ENCODE results near the gene AKR1C2.
"Not testable (repeated sequence)": the region's sequence is repeated elsewhere in the genome, so short reads cannot be mapped to it uniquely, and the experiment has no call there.

AKR1C2 gene

DNA sequence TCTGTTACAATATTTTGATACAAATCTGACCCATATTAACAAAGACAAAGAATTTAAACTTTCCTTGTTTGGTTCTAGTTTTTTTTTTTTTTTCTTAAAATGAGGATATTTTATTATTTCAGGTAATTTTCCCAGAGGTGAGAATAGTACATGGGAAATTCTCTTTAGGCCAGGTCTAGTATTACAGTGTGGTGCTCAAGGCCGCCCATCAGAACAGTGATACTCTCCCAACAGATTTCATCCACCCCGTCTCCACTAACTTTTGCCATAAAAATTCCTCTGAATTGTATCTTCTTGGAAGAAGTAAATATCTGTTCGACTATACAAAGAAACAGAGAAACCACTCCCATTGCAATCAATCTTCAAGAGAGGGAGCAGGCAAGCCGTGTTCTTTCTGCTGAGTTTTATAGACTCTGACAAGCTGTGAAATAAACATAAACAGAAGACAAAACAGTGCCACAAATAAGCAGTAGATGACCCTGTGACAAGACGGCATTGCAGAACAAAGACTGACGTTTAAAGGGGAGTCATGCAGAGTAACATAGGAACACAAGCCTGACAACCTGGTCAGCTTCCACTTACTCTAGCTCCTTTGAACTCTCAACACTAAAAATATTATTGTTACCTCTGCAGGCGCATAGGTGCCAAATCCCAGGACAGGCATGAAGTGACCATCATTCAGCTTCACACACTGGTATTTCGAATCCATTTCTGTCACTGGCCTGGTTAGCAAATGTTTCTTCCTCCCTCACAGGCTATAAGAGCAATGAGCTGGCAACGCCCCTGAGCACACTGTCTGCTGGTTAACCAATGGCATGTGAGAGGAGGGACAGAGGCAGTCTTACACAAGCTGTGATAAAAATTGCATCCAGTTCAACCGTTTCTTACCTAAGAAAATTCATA, at the start of gene AKR1C2:
TSS of gene AKR1C2 (minus strand) at position 731 of the 903 bp plus-strand sequence. CDS start at position 709, 22 bp downstream.
- DNase-seq (ENCODE audit: low read depth, low spot score) = not testable (repeated sequence)

DNA sequence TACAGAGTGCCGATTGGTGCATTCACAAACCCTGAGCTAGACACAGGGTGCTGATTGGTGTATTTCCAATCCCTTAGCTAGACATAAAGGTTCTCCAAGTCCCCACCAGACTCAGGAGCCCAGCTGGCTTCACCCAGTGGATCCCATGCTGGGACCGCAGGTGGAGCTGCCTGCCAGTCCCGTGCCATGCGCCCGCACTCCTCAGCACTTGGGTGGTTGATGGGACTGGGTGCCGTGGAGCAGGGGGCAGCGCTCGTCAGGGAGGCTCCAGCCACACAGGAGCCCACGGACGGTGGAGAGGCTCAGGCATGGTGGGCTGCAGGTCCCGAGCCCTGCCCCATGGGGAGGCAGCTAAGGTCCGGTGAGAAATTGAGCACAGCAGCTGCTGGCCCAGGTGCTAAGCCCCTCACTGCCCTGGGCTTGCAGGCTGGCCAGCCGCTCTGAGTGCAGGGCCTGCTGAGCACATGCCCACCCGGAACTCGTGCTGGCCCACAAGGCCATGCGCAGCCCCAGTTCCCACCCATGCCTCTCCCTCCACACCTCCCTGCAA, 49.4 kb upstream of the AKR1C2 start:
- DNase-seq (ENCODE audit: low read depth, low spot score) = not testable (repeated sequence)

DNA sequence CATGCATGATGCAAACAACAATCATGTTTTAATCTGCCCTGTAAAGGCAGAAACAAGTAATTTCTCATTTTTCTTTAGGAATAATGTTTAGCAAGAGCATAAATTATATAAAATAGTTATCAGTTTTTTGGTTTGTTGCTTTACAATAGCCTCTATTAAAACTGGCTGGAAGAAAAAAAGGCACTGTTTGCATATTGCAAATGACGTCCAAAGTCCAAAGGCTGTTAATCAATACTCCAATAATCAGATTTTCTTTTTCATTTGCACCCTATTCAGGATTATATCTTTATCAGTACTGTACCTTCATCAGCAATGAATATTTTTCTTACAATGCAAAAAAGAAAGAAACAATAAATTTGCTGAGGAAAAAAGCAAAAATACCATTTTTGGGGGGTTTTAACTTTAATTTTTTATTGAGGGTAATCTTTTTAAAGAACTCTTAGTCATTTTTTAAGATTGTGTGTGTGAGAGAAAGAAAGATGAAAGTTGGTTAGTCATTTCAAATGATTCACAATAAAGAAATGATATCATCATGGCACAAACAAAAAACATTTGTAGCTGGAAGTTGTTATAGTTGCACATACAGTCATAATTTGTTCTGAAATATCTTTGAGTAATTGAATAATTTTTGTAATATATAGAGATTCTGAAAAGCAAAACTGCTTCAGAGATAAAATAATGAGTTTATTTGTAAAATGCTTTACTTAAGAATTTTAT, 44.4 kb upstream of the AKR1C2 start:
- DNase-seq (ENCODE audit: low read depth, low spot score) = no peak

DNA sequence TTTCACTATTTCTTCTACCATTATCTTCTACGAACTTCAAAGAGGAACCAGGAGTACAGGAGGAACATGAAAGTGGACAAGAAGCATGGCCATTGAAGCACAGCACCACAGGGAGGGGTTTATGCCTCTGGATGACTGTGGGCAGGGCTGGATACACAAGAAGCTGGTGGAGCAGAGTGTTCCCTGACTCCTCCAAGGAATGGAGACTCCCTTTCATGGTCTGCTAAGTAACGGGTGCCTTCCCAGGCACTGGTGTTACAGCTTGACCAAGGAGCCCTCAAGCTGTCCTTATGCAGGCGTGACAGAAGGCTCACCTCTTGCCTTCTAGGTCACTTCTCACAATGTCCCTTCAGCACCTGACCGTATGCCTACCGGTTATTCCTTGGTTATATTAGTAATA, 43.4 kb upstream of the AKR1C2 start:
- not testable (repeated sequence) for DNase-seq (ENCODE audit: low read depth, low spot score)

DNA sequence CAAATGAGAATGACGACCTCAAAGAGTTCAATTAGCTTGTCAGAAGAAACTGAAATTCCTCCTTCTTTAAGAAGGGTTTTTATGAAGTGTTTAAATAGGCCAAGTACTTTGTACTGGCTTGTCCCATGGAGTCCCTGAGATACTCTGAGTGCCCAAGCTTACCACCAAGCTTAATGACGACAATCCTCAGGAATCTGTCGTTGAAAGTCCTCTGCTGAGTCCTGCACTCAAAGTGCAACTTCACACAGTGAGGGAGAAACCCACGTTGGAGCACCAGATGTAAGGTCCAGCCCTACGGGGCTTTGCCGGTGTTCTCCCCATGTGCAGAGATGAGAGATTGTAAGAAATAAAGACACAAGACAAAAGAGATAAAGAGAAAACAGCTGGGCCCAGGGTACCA, 42.8 kb upstream of the AKR1C2 start:
- DNase-seq (ENCODE audit: low read depth, low spot score) = no peak

DNA sequence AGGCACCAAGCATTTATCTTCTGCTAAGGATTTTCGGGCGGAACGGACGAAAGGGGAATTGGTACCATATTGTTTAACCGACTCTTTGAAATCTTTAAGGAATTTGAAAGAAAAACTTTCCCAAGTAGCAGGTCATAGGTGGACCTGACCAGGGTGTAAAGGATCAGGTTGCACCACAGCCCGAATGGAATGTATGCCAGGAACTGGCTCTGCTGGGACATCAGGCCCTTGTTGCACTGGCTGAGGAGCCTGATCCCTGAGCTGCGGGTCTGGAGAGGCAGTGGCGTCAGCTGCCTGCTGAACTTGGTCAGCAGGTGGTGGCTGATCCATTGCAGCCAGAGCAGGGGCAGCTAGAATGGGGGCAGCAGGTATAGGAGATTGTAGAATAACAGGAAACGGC, 41.4 kb upstream of the AKR1C2 start:
- DNase-seq (ENCODE audit: low read depth, low spot score) = no peak

DNA sequence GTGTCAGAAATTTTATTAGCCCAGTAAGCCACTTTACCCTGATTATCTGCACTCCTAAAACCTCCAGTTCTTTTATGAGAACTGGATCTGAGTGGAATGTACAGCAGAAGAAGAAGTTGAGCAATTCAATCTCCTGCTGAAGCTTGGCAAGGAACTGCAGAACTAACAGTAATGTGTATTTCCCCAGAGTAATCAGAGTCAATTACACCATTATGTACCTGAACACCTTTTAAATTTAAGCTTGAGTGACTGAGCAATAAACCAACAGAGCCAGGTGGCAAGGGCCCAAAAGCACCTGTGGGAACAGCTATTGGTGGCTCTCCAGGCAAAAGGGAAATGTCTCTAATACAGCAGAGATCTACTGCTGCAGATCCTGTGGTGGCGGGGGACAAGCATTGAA, 40.1 kb upstream of the AKR1C2 start:
- no peak for DNase-seq (ENCODE audit: low read depth, low spot score)

DNA sequence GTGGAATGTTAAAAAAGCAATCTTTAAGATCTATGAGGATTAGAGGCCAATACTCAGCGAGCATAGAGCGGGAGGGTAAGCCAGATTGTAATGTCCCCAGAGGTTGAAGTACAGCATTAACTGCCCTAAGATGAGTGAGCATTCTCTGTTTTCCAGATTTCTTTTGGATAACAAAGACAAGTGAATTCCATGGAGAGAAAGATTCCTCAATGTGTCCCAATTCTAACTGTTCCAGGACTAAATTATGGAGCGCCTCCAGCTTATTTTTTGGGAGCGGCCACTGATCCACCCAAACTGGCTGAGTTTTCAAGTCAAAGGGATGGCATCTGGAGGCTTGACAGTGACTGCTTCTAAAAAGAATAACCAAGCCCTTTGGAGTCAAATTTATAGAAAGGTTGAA, 39.3 kb upstream of the AKR1C2 start:
- DNase-seq (ENCODE audit: low read depth, low spot score) = no peak

DNA sequence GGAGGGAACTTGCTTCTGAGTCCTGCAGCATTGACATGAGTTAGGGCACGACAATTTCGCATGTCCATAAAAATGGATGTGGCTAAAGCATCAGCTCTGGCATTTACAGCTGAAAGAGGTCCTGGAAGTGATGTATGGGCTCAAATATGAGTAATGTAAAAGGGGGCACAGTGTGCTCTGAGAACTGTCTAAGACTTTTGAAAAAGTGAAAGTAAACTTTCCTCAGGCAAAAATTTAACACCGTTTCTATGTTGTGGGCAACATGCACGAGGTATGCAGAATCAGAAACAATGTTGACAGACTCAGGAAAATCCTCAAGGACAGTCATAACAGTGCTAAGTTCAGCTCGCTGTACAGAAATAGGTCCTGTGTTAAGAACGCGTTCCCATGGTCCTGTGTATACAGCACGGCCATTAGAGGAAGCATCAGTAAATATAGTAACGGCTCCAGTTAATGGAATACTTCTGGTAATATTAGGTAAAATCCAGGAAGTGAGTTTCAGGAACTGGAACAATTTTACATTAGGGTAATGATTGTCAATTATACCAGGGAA, 37.9 kb upstream of the AKR1C2 start:
- DNase-seq (ENCODE audit: low read depth, low spot score) = no peak

DNA sequence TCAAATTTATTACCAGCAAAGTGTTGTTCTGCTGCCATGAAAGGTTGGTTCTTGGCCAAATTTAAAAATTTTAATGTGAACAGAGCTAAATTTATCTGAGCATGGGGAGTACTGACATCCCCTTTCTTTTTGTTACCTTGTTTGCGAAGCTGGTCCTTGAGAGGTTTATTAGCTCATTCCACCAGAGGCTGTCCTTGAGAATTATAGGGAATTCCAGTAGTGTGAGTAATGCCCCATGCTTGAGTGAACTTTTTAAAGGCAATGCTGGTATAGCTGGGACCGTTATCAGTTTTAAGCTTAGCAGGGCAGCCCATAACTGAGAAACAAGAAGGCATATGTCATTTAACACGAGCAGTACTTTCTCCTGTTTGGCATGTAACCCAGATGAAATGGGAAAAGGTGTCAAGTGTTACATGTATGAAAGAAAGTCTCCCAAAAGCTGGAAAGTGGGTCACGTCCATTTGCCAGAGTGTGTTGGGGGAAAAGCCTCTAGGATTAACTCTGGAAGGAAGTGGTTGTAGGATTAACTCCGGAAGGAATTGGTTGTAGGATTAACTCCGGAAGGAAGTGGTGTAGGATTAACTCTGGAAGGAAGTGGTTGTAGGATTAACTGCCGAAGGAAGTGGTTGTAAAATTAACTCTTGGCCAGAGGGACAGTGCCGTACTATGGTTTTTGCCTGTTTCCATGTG, 37.3 kb upstream of the AKR1C2 start:
- DNase-seq (ENCODE audit: low read depth, low spot score) = no peak

DNA sequence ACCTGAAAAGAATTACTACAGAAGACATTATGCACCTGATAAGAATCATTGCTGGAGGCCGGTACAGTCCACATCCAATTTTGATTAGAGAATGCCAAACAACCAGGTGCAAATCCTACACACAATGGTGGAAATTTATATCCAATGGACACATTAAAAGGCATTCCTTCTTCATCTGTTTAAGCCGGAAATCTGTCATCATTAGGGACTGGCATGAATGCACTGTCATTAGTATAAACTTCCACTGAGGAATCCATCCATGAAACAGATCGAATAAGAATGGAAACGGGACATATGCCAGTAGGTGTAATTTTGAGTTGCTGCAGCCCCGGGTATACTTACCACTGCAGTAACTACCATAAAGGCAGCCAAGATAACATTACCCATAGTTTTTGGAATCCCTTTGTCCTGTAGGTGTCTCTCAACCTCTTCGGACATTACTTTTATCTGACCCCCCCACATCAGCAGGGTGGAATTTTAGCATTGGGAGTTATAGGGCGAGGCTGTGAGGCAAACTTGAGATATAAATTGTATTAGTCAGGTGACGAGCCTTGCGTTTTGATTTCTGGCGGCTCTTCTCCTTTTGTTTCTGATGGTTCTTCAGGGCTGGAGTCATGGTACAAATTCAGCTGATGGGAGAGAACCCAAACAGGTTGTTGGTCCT, 36.5 kb upstream of the AKR1C2 start:
- no peak for DNase-seq (ENCODE audit: low read depth, low spot score)

DNA sequence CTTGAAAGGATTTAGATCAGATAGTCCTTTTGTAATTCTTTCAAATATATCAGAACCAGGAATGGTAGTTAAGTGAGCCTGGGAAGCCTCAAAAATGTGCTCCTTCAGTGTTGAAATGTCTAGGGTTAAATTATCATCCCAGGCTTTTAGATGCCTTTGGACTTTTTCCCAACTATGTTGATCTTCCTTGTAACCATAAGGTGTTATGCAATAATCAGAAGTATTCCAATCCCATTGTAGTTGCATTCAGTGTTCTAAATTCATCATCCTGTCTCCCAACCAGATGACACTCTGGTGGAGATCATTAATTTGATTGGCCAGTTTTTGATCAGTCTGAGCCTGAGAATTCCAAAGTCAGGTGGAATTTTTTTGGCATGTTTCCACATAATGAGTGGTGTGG, 35.1 kb upstream of the AKR1C2 start:
- DNase-seq (ENCODE audit: low read depth, low spot score) = no peak

DNA sequence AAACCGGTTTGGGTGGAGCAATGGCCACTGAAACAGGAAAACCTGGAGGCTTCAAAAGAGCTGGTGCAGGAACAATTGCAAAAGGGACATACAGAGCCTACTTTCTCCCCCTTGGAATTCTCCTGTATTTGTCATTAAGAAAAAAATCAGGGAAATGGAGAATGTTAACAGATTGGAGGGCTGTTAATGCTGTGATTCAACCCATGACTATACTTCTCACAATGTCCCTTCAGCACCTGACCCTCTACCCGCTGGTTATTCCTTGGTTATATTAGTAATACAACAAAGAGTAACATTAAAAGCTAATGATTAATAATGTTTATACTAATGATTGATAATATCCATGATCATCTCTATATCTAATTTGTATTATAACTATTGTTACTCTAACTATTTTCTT, 34.4 kb upstream of the AKR1C2 start:
- no peak for DNase-seq (ENCODE audit: low read depth, low spot score)

DNA sequence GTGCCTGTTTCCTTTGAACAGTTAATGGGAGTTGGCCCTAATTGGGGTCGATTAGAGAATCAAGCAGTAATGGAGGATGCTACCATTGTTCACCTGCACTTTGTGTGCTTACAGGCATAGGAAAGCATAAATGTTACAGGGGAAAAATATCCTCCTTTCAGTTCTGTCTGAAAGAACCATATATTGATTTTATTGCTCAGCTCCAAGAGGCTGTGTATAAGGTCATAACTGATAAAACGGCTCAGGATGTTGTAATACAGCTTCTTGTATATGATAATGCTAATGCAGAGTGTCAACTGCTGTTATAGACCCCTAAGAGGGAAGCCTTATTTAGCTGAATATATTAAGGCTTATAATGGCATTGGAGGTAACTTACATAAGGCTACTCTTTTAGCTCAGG, 32.9 kb upstream of the AKR1C2 start:
- DNase-seq (ENCODE audit: low read depth, low spot score) = no peak

DNA sequence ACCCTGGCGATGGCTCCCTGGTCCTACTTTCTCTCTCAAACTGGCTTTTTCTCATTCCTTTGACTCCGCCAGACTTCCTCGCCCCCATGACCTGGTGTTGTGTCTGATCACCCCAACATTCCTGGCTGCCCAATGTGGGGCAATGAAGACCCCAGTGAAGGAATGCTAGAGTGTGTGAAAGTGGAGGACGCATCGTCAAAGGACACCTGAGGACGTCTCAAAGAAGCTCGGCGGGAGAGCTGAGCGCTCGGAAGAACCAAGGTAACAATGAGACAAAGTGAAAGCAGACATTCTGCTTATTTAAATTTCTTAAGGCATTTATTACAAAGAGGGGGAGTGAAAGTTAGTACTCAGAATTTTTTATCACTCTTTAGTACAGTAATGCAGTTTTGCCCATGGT, 31.7 kb upstream of the AKR1C2 start:
- no peak for DNase-seq (ENCODE audit: low read depth, low spot score)

DNA sequence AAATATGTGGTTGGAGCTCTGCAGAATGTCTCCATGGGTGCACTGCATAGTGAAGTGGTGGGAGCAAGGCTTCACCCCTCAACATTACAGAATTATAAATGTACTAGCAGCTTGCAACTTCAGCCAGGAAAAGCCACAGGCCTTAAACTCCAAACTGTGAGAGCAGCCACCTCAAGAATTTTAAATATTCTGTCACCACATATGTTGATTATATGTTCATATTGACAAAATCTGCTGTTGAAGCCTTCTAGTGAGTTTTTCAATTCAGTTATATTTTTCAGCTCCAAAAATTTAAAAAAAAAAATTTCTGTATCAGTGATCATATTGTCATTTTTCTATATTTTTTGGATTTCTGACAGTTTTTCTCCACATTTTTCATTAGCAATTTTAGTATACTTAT, 30.9 kb upstream of the AKR1C2 start:
- no peak for DNase-seq (ENCODE audit: low read depth, low spot score)

DNA sequence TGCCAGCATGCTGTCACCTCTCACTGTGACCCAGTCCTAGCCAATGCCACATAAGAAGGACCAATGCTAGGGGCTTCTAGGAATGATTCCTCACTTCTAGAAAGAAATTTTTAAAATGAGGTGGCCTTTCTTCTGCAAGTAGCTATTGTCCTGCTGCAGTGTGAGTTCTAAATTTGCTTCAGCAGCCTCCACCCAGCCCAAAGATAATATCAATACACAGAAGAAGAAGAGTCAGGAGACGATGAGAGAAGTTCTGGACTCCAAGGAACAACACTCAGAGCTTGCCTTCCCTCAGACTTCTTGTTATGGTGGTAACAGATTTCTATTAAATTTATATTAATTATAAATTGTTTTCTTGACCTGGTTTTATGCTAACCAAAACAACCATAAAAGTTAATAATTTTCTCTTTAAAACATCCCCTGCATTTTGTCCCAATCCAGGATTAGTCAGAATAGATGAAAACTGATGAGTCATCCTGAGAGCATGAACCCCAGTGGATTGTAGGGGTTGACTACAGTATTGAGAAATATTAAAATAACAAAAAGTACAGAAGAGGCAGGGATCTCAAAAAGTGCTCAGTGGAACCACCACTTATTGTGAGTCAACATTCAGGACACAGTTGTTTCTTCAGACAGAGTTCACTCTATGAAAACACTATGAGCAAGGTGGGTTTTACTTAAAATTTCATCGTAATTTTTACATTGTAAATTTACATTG, 29.6 kb upstream of the AKR1C2 start:
- peak; percentile 41 for DNase-seq (ENCODE audit: low read depth, low spot score)

DNA sequence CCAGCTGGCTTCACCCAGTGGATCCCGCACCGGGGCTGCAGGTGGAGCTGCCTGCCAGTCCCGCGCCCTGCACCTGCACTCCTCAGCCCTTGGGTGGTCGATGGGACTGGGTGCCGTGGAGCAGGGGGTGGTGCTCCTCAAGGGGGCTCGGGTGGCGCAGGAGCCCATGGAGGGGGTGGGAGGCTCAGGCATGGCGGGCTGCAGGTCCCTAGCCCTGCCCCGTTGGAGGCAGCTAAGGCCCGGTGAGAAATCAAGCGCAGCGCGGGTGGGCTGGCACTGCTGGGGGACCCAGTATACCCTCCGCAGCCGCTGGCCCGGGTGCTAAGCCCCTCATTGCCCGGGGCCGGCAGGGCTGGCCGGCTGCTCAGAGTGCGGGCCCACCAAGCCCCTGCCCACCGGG, 28.8 kb upstream of the AKR1C2 start:
- not testable (repeated sequence) for DNase-seq (ENCODE audit: low read depth, low spot score)

DNA sequence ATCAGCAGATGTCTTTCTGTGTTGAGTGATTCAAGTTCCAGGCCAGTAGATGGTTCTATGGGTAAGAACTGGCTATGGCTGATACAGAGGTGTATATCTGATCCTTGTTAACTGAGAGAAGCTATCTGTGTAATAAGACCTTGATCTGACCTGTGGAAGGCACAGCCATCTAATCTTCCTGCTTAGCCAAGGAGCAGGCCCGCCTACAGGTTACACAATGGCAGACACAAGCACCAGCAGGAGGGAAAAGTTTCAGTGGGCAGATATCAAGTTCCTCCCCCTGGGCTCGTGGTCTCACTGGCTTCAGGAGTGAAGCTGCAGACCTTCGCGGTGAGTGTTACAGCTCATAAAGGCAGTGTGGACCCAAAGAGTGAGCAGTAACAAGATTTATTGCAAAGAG, 27.9 kb upstream of the AKR1C2 start:
- DNase-seq (ENCODE audit: low read depth, low spot score) = not testable (repeated sequence)

DNA sequence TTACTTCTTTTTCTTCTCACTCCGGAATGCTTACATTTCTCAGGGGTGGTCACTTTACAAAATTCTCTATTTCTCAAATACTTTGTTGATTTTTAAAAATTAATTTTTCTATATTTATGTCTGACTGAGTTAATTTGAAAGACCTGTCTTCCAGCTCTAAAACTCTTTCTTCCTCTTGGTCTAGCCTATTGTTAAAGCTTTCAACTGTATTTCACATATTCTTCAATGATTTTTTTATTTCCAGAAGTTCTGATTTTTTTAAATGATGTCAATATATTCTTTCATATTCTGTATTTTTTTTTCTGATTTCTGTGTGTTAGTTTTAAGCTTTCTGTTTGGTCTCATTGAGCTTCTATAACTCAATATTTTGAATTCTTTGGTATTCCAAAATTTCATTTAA, 27.3 kb upstream of the AKR1C2 start:
- DNase-seq (ENCODE audit: low read depth, low spot score) = no peak
